ENCODE measurements around the gene NMBR.
"Not testable (repeated sequence)": the region's sequence is repeated elsewhere in the genome, so short reads cannot be mapped to it uniquely, and the experiment has no call there.

NMBR gene

DNA sequence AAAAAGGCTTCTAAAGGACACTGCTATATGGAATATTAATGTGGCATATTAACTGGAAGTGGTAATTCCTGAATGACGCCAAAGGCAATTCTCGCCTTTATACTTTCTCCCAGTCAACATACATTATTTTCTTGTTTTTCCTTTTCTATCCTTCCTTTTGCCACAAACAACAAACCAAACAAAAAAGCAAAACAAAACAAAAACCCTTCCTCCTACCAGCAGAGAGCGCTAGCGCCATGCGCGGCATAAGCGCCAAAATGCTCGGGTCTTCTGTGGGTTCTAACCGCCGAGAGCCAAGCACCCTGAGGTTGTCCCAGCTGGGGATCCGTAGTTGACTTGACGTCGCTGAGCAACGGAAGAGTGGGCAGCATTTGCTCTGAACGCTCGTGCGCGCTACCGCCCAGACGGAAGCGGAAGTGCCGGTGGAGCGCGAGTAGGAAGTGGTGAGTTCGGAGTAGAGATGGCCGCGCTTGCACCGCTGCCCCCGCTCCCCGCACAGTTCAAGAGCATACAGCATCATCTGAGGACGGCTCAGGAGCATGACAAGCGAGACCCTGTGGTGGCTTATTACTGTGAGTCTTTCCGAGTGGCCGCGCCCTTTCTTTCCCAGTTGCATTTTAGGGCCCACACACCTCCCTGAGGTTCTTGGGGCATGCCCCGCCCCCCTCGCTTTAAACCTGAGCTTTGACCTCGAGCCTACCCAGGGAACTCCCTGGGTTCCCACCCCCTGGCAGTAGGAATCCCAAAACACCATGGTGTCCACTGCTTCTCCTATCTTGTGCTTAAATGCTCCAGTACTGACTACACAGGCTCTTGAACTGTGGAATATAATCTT, at the start of gene NMBR, which contains the start of gene VTA1:
NMBR (minus strand) TSS at position 295 of the 835 bp plus-strand sequence. CDS start 58,464 bp downstream, outside the sequence.
VTA1 (plus strand) TSS at position 436 of the 835 bp plus-strand sequence; CDS start at position 461, 25 bp downstream.
- peak; percentile 92 to 96 for DNase-seq

- no peak for DNase-seq
Measured at GRCh38 chr6:142195862-142196541, 49.1 kb upstream of the NMBR start.

GRCh38 chr6:142193621-142194020, 46.7 kb upstream of the NMBR start:
- DNase-seq: no peak

DNA sequence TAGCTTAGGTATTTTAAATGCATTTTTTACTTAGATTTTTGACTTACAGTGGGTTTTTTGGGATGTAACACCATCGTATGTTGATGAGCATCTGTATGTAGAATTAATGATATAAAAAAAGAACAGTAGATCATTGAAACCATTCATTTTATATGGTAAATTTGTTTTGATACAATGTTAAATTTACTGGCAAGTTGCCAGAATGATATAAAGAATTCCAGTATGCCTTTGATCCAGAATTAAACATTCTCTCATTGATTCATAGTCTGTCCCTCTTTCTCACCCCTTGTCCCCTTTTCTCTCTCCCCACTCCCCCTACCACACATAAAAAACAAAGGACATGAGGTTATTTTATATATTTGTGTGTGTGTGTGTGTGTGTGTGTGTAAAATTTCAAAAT, 45.4 kb upstream of the NMBR start:
- no peak for DNase-seq

GRCh38 chr6:142189057-142189456, 42.1 kb upstream of the NMBR start:
- no peak for DNase-seq

DNA sequence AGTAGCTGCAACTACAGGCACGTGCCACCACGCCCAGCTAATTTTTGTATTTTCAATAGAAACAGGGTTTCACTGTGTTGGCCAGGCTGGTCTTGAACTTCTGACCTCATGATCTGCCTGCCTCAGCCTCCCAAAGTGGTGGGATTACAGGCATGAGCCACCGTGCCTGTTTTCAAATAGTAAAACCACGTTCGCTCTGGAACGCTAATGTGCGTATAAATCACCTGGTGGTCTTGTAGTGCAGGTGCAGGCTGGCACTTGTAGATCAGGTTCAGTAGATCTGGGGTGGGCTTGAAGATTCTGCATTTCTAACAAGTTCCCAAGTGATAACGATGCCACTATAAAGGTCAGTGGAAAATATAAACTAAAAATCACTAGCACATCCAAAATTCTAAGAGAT, 41.4 kb upstream of the NMBR start:
- DNase-seq: not testable (repeated sequence)

GRCh38 chr6:142187209-142187608, 40.3 kb upstream of the NMBR start:
- peak in 1 of 2 experiments; percentile 1 for DNase-seq

DNA sequence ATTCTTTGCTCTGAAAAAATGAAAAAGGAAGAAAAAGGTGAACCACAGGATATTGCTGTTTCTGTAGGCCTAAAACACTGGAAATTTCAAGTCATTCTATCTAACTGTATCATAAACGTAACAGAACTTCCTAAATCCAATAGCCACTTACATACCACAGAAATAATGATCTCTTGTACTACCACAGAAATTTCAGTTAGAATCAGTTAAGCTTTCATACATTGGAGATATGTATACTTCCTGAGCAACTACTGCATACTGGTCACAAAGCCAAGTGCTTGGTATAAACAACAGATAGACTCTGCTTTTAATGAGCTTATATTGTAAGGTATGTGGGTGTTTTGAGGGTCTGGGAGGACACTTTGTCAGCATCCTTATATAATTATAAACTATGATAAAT, 38.7 kb upstream of the NMBR start:
- DNase-seq: no peak

DNA sequence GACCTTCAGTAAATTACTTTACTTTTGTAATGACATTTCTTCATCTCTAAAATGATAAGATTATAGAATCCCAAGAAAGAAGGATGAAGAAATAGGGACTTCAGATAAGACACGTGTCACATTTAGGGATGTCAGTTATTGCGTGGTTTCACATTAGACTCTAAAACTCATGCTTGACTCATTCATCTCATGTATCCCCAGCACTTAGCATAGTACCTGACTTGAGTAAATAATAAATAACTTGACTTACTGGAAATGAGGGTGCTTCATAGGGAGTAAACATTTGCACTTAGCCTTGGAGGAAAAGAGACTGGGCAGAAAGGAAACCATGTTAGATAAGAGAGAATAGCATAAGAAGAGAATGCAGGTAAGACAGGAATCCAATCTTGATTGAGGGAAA, 37.4 kb upstream of the NMBR start:
- DNase-seq: no peak

- DNase-seq: no peak
Measured at GRCh38 chr6:142183351-142183750, 36.4 kb upstream of the NMBR start.

GRCh38 chr6:142182004-142182403, 35.1 kb upstream of the NMBR start:
- no peak for DNase-seq

GRCh38 chr6:142178129-142178528, 31.2 kb upstream of the NMBR start:
- DNase-seq: no peak

GRCh38 chr6:142174703-142175102, 27.8 kb upstream of the NMBR start:
- no peak for DNase-seq

- no peak for DNase-seq
Measured at GRCh38 chr6:142173980-142174379, 27.1 kb upstream of the NMBR start.

- DNase-seq: no peak
Measured at GRCh38 chr6:142172758-142173157, 25.8 kb upstream of the NMBR start.

- no peak for DNase-seq
Measured at GRCh38 chr6:142171351-142171750, 24.4 kb upstream of the NMBR start.

DNA sequence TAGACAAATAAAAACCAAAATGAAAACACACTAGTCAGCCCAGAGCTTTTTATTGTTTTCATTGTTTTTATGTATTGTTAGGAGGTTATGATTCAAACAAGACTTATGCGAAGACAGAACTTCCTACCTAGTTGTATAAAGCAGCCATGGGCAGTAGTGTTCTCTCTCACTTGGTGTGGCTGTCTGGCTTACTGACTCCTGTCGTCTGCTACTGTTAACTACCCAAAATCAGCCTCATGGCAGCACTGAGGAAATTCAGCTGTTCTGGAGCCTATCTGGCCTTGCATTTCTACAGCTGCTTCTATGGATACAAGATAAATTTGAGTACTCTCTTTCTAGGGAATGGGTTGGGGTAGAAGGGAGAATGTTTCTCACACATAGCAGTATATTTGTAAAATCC, 20.6 kb upstream of the NMBR start:
- DNase-seq: no peak

DNA sequence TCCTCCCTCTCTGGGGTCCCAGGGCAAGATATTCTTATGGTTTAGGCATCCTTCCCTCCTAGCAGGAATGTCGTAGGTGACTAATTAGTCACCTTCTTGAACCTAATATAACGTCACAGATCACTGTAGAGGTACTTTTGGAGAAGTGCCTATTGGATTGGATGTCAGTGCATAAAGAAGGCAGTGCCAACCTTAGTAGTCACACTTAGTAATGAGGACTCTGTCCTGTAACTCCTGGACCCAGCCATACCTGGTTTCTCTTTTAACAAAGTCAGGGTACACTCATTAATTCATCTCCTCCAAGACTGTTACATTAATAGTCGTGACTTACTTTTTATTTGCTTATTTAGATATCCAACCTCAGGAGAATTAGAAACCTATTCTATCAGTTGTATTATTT, 20.1 kb upstream of the NMBR start:
- DNase-seq: no peak

DNA sequence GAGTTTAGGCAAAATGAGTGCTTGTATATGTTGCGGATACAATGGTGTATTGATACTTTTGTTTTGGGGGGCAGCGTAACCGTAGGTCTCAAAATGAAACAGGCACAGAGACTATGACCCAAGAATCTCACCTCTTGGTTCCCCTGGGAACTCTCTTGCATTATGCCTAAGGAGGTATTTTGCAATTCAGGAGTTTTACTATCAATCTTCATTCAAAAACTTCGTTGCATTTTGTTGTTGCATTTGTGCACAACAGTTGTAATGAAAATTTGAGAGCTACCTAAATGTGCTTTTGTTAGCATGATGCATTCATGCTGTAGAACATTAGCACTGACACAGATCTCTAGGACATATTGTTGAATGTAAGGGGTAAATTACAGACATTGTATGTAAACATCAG, 18.3 kb upstream of the NMBR start:
- DNase-seq: no peak

DNA sequence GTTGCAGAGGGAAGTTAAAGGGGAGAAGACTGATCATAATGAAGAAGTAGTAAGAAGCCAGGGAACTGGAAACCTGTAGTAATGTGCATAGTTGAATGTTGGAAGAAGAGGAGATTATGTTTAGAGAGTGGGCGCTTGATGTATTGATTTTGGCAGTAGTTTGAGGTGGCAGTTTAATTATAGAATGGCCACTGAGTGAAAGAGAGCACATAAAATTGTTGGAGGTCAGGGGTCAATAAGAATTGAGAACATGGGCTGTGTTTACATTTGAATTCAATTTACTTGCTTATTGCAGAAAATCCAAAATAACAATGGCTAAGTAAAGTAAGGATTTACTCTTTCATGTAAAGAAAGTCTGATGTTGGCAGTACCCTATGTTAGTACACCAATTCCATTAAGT, 15.9 kb upstream of the NMBR start:
- no peak for DNase-seq

DNA sequence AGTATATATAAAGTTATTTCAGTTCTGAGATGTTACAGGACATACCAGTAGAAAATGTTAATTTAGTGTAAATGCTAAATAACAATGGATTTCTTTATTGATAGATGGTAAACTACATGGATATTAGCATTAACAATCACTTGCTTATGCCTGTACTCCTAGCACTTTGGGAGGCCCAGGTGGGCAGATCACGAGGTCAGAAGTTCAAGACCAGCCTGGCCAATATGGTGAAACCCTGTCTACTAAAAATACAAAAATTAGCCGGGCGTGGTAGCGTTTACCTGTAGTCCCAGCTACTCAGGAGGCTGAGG, 9.8 kb upstream of the NMBR start:
- DNase-seq: not testable (repeated sequence)

GRCh38 chr6:142155895-142156757, 9.2 kb upstream of the NMBR start:
- no peak for DNase-seq

DNA sequence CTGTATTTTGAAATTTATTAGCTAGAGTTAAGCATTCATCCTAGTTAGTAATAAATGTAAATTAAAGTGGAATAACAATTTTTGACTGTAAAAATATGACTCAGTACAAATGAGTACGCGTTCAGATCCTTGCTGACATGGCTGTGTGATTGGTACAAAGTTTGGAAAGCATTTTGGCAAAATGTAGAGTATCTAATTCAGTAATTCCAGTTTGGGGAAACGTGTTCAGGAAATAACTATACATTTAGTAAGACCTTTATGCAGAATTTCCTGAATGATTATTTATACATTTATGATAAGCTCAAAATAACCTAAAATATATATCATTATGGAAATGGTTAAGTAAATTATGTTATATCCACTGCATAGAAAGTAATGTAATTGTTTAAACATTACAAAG, 8.2 kb upstream of the NMBR start:
- DNase-seq: no peak

GRCh38 chr6:142154336-142154735, 7.4 kb upstream of the NMBR start:
- no peak for DNase-seq

Measured in NCI-H187 (cell line).